ENCODE results near the gene TMEM88. TPM values are rescaled to one million over a fixed set of nuclear protein-coding genes. Genes with fewer than 3 reads are reported as not detected.

TMEM88 gene
- total RNA-seq, 1 experiment from 2014 or later: 2.8 TPM

DNA sequence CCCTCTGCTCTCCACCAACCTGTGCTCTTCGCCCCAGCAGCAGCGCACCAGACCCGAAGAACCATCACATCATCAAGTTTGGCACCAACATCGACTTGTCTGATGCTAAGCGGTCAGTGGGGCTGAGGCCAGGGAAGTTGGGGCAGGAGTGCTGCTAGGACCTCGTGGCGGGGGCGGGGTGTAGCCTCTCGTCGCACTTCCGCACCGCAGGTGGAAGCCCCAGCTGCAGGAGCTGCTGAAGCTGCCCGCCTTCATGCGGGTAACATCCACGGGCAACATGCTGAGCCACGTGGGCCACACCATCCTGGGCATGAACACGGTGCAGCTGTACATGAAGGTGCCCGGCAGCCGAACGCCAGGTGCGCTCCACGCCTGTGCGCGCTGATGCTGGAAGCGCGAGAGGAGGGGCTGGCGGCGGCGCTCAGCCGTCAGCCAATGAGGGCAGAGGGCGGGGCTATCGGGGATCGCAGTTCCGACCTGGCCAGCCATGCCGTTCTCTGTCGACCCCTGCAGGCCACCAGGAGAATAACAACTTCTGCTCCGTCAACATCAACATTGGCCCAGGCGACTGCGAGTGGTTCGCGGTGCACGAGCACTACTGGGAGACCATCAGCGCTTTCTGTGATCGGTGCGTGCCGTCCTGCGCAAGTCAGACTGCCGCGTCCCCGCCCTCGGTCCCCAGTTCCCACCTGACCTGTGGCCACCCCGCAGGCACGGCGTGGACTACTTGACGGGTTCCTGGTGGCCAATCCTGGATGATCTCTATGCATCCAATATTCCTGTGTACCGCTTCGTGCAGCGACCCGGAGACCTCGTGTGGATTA lies 3.2 kb upstream of the TMEM88 start:
- H3K27ac ChIP-seq (ENCODE audit: low read depth, low read length): peak overlapping the region; percentile 68
- H3K79me2 ChIP-seq (ENCODE audit: insufficient read depth, low read length): peaks cover 47% of the 10 kb centered on the region
- no peak for TF ChIP-seq EZH2 (IDR thresholded peaks at IDR 0.05)
- peak; percentile 98 for TF ChIP-seq RAD21 (IDR thresholded peaks at IDR 0.05; ENCODE audit: low read depth)
- peak; percentile 85 to 93 (median 88) for TF ChIP-seq CTCF (IDR thresholded peaks at IDR 0.05 in 2 of 3, conservative IDR thresholded peaks at IDR 0.05 in 1 of 3; ENCODE audit: borderline replicate concordance in 1 of 3, insufficient read depth in 1 of 3, low read depth in 2 of 3, low read length in 2 of 3)
- peak; percentile 95 for TF ChIP-seq SIN3A (IDR thresholded peaks at IDR 0.05; ENCODE audit: low read depth)
- TF ChIP-seq SP1 (IDR thresholded peaks at IDR 0.05; ENCODE audit: low read depth): peak; percentile 76
- peak; percentile 31 for TF ChIP-seq POLR2A (IDR thresholded peaks at IDR 0.05; ENCODE audit: borderline replicate concordance, extremely low read depth, insufficient read depth, insufficient read length)
- TF ChIP-seq, protein P1, sequence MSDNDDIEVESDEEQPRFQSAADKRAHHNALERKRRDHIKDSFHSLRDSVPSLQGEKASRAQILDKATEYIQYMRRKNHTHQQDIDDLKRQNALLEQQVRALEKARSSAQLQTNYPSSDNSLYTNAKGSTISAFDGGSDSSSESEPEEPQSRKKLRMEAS (IDR thresholded peaks at IDR 0.05): peak; percentile 98
- TF ChIP-seq TCF7L2 (IDR thresholded peaks at IDR 0.05; ENCODE audit: borderline replicate concordance, extremely low read depth, insufficient read depth, insufficient read length): peak; percentile 76
- no peak; the same call in 1 of the 2 replicates for TF ChIP-seq CBX3 (IDR thresholded peaks at IDR 0.05; ENCODE audit: low read depth)
- TF ChIP-seq POLR2AphosphoS5 (IDR thresholded peaks at IDR 0.05; ENCODE audit: low read depth, low read length): peak; percentile 91
- TF ChIP-seq SRF (IDR thresholded peaks at IDR 0.05; ENCODE audit: low read depth): no peak
- CTCF ChIA-PET: interaction anchor here (0.7 to 1.9 kb wide), 5 partner anchors 12 to 120 kb away, joined by 3 to 9 read pairs (median 5); no protein-coding TSS in a partner anchor
- peak overlapping the region; percentile 95 for H3K4me2 ChIP-seq (ENCODE audit: low read length)
- H3K4me1 ChIP-seq (ENCODE audit: control insufficient read depth in 1 of 2, insufficient read depth in 2 of 2, low read length in 2 of 2): peaks cover 20 to 43% of the 10 kb centered on the region in 2 experiments
- RAD21 ChIA-PET (ENCODE audit: low non-redundant PET in 1 of 2, low total read pairs in 2 of 2, uncharacterized antibody in 2 of 2, unreplicated experiment in 2 of 2): no interaction called here
- DNase-seq (ENCODE audit: low read depth, low spot score) (no peak), ATAC-seq (peak; percentile 88)
- no peaks in the 10 kb centered on the region for H3K27me3 ChIP-seq (ENCODE audit: insufficient read depth, low read length)
- intact Hi-C loops (cut with micrococcal nuclease): loop anchor here (1.0 to 2.0 kb wide), 2 partner anchors 29 to 109 kb away; no protein-coding TSS in a partner anchor
- POLR2A ChIA-PET: interaction anchor here (1.2 to 2.2 kb wide), 3 partner anchors 9 to 108 kb away, joined by 4 to 11 read pairs (median 7); no protein-coding TSS in a partner anchor
- peak overlapping the region; percentile 80 for H3K9ac ChIP-seq (ENCODE audit: low read length)
- BruUV-seq (replicated peaks): no TSS peak
- no peaks in the 10 kb centered on the region for H3K9me3 ChIP-seq (ENCODE audit: control insufficient read depth in 1 of 2, insufficient read depth in 1 of 2, low read depth in 1 of 2, low read length in 2 of 2)
- H3K4me3 ChIP-seq (replicated peaks in 1 of 2; ENCODE audit: low read depth in 1 of 2, low read length in 2 of 2): peak overlapping the region; percentile 50 to 77
- H3K36me3 ChIP-seq (ENCODE audit: control insufficient read depth in 1 of 2, insufficient read depth in 2 of 2, low read length in 2 of 2): peaks cover 27% of the 10 kb centered on the region in 2 experiments
- no peaks in the 10 kb centered on the region for H3K9me2 ChIP-seq (ENCODE audit: insufficient read depth)
- H2AFZ ChIP-seq (ENCODE audit: low read depth, low read length, poor library complexity, severe bottlenecking): no peak overlapping the region
- H4K20me1 ChIP-seq (ENCODE audit: insufficient read depth): no peaks in the 10 kb centered on the region

Data from HCT116 (cell line).